HG03432 (cell line): ENCODE data around the gene CHMP6.

Experiments used
- ATAC-seq: cut with Tn5 transposase; IDR thresholded peaks from one replicate; pipeline ENCODE4 v1.9.1; 2021; ENCODE audit warnings: mild to moderate bottlenecking, moderate library complexity; ENCODE audit not compliant: unreplicated experiment

The CHMP6 gene

DNA sequence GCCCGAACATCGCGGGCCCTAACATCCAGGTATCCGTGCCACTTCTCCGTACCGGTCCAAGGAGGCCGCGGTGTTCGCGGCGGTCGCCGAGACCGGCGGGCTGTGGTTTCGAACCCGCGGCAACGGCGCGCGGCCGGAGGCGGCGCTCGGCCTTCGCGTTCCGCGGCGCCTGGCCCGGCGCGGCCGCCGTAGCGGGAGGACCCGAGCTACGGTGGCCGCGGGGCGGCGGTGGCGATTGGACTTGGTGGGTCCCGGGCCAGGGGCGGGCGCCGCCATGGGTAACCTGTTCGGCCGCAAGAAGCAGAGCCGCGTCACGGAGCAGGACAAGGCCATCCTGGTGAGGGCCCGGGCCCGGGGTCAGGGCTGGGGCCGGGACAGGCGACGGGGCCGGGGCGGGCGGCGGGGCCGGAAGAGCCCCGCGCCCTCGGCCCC lies at the start of gene CHMP6:
Gene CHMP6, plus strand, starts transcription at position 197 of the 432 bp plus-strand sequence. Its CDS starts 78 bp downstream, at position 275.
- peak; percentile 65 for ATAC-seq

DNA sequence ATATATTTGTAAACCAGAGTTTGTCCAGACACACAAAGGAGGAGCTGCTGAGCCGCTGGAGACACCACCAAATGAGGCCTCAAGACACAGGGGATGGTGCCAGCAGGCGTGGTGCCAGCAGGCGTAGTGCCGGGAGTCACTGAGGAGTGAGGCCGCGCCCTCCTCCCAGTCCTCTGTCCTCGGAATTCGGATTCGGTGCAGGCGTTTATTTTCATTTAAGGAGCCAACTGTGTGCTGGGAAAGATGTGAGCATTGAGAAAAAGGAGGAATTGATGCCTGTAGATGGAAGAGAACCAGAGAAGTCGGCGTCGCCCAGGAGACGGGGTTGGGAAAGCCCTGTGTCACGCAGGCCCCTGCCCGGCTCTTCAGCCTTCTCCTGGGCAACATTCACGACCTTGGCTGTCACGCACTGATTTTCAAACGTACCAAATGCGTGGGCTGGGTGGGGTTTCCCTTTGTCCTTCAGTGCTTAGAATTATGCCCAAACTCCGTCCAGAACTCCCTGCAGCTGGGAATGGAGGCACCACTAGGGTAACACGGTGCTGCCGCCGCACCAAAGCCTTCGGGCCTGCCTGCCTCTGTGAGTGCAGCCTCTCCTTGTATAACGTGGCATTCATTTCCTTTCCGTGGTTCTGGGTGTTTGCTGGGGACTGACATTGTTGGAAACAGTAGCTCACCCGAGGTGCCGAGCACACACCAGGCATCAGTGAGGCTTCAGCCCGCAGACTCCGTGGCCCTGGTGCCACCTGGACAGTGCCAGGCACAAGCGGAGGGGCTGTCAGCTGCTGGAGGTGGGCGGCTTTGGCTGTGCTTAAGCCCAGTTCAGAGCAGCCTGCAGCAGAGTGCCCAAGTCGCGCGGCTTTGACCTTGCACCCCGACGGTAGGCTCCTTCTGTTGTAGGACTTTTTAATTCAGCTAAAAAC lies 49.0 kb upstream of the CHMP6 start:
- no peak for ATAC-seq

DNA sequence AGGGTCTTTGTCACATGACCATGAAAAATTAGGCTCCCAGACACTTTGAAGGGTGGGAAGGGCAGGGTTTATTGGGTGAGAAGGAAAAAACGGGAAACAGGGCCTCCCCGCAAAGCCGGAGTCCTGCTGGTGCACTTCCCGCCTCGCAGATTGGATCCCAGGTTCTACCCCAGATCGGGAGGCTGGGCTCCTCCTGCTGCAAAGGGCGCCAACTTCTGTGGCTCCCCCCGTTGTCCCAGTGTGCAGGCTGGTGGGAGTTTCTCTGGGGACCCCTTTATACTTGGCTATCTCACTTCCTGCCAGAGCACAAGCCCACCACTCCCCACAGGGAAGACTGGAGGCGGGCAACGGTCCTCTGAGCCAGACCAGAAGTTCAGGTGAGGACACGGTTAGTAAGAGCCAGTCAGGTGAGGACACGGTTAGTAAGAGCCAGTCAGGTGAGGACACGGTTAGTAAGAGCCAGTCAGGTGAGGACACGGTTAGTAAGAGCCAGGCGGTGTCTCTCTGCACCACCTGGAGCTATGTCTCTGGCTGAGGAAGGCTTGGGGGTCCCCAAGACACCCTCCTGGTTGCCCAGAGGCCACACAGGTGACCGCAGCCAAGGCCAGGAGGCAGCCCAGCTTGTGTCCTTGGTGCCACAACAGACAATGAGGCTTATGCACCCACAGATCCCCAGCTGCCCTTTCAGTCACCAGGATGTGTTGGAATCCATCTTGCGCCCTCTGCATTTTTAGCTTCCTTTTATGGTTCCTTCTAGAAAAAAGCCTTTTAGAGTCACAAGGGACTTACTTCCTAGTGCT lies 48.1 kb upstream of the CHMP6 start:
- no peak for ATAC-seq

DNA sequence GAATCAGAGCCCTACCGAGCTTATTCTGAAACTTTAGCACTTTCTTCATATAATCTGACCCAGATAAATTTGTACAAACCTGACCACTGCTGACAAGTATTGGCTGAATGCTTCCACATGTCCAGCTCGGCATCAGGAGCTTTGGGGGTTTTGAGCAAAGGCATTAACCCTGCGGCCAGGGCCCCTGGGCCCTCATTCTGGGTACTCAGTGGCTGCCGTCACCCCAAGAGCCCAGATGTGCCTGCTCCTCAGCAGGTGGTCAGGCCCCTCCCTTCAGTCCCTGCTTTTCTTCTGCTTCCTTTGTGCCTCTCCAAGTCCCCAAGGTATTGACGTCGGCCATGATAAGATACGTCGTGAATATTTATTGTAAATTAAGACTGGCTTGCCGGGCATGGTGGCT lies 47.3 kb upstream of the CHMP6 start:
- no peak for ATAC-seq

DNA sequence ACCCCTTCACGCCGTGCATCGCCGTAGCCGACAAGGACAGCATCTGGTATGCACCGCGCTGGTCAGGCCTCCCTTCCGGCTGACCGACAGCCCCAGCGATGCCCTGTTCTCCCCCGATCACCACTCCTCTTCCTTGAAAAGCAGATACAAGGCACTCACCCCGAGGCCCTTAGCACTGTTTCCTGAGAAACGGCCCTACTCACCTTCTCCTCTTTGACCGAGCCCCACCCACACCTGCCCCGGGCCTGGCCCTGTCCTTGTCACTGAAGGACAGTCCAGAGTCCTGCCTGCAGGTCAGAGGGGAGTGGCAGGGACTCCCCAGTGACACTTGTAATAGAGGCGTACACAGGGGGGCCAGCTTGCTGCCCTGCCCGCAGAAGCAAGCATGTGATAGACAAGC lies 45.9 kb upstream of the CHMP6 start:
- ATAC-seq = no peak

DNA sequence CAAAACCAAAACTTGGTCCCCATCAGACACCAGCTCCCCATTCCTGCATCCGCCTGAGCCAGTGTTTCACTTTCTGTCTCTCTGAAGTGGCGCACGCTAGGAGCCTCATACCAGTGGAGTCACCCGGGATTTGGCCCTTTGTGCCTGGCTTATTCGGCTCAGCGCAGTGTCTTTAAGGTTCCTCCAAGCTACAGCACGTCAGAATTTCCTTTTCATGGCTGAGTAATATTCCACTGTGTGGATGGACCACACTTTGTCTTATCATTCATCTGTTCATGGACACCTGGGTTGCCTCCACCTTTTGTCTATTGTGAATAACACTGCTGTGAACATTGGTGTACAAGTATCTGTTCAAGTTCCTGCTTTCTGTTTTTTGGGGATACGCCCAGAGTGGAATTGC lies 45.2 kb upstream of the CHMP6 start:
- ATAC-seq = no peak

DNA sequence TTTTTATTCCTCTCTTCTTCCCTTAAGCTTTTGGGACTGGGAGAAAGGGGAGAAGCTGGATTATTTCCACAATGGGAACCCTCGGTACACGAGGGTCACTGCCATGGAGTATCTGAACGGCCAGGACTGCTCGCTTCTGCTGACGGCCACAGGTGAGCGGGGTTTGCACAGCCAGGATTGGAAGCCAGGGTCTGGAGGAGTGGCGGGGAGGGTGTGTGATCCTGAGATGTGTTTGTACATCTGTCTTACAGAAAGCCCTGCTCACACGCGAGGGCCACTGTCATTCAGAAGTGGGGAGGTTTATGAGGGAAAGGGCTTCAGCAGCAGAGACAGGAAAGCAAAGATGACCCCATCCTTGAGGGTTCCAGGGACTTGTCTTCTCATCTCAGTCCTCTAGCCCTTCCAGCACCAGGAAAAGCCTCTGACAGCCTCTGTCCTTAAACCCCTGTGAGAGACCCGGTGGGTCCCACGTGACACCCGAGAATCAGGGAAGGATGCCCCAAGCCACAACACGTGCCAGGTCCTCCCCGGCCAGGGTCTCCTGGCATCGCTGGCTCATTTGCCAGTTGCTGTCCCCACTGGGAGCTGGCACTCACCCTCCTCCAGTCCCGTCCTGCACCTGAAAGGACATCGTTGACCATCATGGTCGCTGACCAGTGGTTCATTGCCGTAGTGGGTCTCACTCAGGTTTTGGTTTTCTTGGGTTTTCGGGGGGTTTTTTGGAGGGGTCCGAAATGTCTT lies 44.3 kb upstream of the CHMP6 start:
- no peak for ATAC-seq

DNA sequence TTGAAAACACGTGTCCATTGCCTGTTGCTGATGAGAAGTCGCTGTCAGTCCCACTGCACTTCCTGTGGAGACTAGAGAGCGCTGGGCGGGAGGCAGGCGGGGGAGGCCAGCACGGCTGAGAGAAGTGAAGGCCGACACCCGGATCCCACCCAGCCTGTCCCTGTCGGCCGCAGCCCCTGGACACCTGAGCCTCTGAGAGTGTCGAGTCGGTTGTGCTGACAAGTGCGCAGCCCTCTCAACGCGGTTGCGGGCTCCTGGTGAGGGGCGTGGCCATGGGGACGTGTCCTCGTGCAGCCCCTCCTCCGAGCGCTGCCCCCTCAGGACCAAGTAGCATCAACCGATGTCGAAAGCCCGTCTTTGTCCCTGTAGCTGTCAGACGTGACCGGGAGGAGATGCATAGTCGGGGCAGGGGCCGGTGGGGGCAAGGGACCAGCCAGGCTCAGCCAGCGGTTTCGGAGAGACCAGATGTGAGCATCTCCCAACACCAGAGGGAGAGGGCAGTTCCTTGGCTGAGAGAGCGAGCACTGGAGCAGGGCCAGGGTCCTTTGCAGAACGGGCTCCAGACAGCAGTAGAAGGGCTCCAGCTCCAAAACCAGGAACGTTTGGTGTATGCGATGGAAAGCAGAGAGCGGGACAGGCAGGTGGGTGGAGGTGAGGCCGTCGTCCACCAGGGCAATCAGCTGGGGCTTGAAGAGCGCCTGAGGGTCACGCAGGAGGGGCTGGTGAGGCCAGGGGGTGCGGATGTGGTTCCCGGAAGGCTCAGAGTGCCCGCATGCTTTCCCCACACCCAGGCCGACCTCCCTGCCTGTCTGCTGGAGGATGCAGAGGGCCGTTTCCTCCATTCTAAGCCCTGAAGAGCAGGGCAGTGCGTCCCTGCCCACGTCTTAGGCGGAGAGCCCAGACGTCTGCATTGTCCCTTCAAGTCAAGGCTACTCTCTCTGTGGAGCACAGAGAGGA lies 43.3 kb upstream of the CHMP6 start:
- ATAC-seq = no peak

DNA sequence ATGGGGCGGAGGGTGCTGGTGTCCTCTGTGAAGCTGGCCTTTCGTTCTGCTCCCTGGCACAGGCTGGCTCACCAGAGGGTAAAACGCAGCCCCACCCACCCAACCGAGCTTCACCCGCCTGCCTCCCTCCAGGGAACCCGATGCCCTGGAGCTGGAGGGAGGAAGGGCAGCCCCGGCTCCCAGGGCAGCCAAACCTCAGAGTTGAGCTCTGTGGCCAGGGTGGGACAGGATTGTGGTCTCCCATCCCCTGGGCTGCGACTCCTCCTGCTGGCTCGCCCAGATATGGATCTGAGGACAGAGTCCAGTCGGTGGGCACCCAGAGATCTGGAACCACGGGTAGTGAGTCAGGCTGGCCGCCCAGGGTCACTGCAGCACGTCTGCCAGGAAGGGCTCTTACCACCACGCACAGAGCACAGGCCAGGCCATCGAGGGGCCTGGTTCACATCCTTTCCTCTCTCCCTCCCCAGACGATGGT lies 42.6 kb upstream of the CHMP6 start:
- ATAC-seq = no peak

DNA sequence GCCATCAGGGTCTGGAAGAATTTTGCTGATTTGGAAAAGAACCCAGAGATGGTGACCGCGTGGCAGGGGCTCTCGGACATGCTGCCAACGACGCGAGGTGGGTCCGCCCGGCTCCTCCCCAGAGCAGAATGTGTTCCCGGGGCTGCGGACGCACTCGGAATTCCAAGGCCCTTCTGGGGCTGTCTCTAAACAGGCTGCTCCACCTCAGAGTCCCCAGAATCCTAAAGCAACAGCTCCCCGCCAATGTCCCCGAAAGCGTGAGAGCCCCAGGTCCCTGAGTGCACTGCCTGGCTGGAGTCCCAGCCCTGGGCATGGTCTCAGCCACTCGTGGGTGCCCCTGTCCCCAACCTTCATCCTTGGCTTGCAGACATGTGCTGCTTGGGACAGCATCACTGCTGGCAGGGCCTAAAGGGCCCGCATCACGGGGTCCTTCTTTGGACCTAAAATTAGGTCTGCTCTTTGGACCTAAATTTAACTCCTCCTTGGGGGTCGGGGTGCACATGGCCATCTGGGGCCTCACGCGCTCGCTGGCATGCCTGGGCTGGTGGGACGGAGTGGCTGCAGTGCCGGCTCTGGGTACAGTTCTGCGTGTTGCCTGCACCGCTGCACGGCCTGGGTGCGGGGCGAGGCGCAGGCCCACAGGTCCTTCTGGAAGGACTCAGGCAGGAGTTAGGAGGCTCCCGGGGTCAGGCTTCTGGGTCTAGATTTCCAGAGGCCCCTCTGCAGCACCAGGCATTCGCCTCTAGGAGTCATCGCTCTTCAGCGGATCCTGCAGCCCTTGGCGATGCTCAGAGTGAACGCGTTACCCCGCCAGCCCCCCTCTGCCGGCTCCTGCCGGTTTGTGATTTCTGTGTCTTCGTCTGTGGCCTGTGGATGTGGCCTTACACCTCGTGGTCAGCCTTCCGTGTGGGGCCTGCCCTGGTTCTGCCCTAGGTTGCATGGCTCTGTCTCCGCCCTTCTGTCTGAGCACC lies 41.9 kb upstream of the CHMP6 start:
- ATAC-seq = no peak

DNA sequence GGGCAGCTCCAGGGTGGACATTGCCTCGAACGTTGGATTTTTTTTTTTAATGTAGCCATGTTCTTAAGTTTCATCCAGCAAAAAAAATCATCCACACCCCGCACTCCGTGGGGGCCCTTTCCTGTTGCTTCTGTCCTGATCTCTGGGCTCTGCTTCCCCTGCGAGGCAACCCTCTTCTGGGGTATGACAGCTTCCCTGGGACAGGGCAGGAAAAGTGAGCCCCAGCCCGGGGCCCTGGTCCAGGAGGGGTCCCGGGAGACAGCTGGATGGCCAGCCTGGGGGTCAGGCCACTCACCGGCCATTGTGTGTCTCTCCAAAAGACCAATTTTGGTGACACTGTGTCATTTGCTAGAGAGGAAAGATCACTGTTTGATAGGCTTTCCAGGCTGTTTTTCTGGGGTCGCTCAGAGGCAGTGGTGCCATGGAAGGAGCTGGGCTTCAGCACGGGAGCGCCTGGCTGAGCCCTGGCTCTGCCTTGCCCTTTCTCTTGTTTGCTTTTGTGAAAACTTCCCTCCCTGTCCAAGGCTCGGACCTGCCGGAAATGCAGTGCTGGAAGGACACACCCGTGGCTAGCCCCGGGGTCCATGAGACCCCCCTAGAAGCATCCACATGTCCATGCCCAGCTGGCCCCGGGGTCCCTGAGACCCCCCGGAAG lies 41.0 kb upstream of the CHMP6 start:
- no peak for ATAC-seq

DNA sequence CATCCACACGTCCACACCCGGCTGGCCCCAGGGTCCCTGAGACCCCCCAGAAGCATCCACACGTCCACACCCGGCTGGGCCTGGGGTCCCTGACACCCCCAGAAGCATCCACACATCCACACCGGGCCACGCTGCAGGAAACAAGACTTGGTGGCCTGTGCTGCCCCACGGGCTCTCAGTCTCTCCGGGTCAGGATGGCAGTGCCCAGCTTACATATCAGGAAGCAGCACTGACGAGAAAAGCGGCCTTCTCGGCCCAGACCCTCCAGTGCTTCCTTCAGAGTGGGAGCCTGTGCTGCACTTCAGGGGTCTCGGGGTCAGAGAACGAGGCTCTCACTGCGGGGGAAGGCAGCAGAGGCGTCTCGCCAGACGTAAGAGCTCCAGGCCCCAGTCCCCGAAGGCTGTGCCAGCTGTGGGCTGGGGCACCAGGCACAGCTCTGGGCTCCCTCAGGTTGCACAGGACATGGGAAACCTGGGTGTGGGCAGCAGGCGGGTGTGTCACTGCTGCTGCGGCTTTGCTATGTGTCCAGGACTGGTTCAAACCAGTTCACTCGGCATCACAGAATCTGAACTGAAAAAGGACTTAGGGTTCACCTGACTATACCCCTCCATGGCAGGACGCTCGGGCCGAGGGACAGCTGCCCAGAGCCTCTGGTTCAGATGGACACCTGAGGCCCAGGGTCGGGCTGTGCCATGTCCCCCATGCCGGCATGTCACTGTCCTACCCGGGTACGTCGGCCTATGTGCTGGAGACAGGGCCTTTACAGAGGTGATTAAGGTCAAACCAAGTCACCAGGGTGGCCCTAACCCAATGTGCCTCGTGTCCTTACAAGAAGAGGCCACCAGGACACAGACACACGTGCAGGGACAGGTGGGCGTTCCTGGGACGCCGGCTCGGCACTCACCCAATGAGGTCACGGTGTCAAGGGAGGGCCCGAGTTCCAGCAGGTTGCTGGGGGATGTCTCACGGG lies 40.2 kb upstream of the CHMP6 start:
- no peak for ATAC-seq

DNA sequence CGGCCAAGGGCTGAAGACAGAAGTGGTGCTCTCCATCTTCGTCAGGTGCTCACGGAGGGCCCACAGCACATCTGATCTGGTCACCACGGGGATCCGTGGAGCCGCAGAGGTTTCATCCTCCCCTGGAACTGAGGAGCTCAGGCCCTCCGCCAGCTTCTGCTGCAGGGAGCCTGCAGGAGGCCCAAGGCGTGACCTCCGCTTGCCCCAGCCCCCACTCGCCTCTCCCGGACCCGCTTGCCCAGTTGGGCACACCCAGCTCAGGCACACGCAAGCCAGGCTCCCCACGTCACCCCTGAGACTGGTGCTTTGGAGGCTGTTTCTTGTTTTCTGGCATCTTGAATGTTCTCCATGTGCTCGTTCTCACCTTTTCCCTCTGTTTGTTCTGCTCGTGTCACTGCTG lies 39.4 kb upstream of the CHMP6 start:
- no peak for ATAC-seq

DNA sequence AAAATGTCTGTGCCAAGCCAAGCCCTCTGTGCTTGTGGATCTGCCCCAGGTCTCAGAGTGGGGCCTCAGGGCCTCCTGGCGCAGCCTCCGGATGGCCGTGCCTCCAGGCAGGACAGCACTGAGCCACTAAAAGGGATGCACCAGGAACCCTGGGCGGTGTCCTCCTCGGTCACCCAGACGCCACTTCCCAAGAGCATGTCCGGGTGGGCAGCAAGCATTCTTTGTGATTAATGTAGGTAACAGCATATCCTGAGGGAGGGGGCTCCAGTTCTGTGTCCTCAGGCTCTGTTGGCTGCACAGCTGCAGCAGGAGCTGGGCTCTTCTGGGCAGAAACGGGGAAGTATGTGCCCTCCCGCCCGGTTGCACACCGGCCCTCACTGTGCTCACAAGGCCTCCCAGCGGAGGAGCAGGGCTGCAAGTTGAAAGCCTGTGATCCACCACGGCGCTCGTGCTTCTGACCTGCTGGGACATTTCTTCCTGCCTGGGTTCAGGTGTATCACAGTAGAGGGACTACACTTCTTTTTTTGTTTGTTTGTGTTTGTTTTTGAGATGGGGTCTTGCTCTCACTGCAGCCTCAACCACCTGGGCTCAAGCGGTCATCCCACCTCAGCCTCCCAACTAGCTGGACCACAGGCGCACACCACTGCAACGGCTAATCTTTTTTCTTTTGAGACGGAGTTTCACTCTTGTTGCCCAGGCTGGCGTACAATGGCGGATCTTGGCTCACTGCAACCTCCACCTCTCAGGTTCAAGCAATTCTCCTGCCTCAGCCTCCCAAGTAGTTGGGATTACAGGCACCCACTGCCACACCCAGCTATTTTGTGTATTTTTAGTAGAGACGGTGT lies 37.9 kb upstream of the CHMP6 start:
- ATAC-seq = no peak

DNA sequence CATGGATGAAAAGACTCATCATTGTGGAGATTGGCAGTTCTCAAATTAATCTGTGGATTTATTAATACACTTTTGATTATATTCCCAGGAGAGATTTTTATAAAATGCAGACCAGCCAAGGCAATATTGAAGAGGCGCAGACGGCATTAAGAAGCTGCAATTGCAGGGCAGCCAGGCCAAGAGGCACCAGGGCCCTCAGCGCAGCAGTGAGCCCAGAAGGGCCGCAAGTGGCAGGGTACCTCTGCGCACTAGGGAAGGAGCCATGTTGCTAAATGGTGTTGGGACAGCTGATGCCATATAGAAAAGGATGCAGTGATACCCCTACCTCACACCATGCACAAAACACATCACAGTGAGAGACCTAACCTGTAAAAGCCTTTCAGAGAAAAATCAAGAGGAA lies 36.6 kb upstream of the CHMP6 start:
- ATAC-seq = no peak

DNA sequence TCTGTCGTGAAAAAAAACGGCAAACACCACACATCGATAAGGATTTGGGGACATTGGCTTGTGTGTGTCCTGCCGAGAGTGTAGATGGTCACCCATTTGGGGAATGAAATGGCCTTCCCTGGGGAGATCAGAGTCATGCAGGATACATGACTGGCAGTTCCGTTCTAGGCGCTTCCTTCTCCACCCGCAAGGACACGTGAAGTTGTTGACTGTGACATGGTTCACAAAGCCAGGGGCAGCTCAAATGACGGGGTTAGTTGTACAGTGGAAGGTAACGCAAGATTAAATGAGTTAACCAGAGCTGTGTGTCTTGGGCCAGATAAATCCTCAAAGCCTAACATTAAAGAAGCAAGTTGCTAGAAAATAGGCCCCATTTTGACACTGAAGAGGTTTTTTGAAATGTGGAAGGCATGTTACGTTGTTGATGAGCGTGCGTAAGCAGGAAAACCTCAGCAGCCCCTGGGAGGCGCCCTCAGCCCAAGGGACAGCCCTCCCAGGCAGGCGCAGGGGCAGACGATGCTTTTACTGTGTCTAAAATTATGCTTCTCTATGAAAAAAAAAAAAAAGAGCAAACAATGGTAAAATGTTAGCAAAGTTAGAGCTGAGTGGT lies 35.9 kb upstream of the CHMP6 start:
- ATAC-seq = no peak
